AG04449 (cell line): Measurements from ENCODE around the gene VSTM1.

ENCODE experiments used
- CTCF ChIA-PET: fragments of 350-600 bp; formaldehyde crosslinking; extraction: SDS; loops from one replicate; lab custom pipeline; 2021; ENCODE audit warnings: antibody characterized with exemption; lab: Yijun Ruan, JAX
- POLR2A ChIA-PET: fragments of 400-600, 350-600 bp; formaldehyde crosslinking; extraction: SDS; loops from one replicate; lab custom pipeline; 2020; ENCODE audit warnings: antibody characterized with exemption, inconsistent platforms; lab: Yijun Ruan, JAX
- DNase-seq: peaks from one replicate; pipeline ENCODE4 v3.0.0-alpha.2; 2010; ENCODE audit warnings: low read depth, low spot score
- H3K4me3 ChIP-seq: 2 replicates; pipeline ENCODE4 v1.5.1; 2011; ENCODE audit warnings: low read depth, mild to moderate bottlenecking, control low read depth, low read length
- TF ChIP-seq, protein P1 (sequence below): IDR thresholded peaks from one replicate; pipeline ENCODE4 v1.5.1; 2011; ENCODE audit warnings: mild to moderate bottlenecking, moderate library complexity, low read length, control low read depth, inconsistent platforms; ENCODE audit not compliant: insufficient read depth; ENCODE audit errors: missing control alignments

The VSTM1 gene

DNA sequence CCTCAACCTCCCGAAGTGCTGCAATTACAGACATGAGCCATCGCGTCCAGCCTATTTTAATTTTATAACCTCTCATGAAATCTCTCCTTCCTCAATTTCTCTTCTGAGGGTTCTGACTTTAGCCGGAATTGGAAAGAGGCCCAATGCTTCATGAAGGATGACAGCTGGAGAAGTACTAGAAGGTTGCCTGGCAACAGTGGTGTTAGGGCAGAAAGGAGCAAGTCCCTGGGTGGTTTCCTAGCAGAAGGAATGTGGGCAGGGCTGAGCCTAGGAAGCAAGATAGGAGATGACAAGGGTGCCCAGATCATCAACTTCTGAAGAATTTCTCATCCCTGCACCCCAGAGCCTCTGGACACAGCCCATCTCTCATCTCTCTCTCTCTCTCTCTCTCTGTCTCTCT lies 46.4 kb downstream of the VSTM1 start:
- H3K4me3 ChIP-seq, result no peak overlapping the region
- no peak for DNase-seq
- ChIA-PET POLR2A (no interaction called here), CTCF (interaction anchor here (1.5 to 2.4 kb wide), 2 partner anchors 11 to 165 kb away, joined by 4 to 5 read pairs; no protein-coding TSS in a partner anchor)
- TF ChIP-seq, protein P1, sequence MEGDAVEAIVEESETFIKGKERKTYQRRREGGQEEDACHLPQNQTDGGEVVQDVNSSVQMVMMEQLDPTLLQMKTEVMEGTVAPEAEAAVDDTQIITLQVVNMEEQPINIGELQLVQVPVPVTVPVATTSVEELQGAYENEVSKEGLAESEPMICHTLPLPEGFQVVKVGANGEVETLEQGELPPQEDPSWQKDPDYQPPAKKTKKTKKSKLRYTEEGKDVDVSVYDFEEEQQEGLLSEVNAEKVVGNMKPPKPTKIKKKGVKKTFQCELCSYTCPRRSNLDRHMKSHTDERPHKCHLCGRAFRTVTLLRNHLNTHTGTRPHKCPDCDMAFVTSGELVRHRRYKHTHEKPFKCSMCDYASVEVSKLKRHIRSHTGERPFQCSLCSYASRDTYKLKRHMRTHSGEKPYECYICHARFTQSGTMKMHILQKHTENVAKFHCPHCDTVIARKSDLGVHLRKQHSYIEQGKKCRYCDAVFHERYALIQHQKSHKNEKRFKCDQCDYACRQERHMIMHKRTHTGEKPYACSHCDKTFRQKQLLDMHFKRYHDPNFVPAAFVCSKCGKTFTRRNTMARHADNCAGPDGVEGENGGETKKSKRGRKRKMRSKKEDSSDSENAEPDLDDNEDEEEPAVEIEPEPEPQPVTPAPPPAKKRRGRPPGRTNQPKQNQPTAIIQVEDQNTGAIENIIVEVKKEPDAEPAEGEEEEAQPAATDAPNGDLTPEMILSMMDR, result no peak

DNA sequence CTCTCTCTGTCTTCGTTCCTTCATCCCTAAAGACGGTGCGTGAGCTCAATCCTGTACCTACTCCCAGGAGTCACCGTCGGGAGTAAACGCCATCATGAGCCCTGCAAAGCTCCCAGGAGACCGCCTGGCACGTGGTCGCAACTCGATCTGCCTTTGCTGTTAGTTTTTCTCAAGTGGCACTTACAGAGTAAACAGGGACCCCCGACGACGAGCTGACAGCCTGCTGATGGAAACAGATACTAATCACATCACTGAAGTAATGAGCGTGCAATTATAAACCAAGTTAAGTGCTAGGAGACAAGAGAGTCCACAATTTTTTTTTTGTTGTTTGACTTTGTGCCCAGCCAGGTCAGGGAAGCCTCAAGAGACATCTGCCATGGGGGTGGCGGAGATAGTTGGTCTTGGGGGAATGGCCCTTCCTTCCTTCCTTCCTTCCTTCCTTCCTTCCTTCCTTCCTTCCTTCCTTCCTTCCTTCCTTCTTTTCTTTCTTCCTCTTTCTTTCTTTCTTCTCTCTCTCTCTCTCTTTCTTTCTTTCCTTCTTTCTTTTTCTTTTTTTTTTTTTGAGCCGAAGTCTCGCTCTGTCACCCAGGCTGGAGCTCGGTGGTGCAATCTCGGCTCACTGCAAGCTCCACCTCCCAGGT lies 48.7 kb downstream of the VSTM1 start:
- CTCF ChIA-PET, result no interaction called here
- H3K4me3 ChIP-seq, result no peak overlapping the region
- POLR2A ChIA-PET, result no interaction called here
- DNase-seq, result no peak
- TF ChIP-seq, protein P1, result no peak

DNA sequence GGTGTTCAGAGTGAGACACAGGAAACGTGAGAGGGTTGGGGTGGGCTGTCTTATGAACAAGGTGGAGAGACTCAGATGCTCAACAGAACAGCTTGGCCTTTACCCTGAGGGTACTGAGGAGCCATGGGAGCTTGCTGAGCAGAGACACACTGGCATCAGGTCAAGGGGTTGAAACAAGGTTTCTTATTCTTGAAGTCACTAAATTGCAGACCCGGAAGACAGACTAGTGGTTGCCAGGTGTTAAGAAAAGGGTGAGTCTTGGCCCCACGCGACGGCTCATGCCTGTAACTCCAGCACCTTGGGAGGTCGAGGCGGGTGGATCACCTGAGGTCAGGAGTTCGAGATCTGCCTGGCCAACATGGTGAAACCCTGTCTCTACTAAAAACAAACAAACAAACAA lies 49.8 kb downstream of the VSTM1 start:
- POLR2A ChIA-PET, result no interaction called here
- DNase-seq, result no peak
- no peak overlapping the region for H3K4me3 ChIP-seq
- CTCF ChIA-PET, result interaction anchor here (1.6 kb wide), 1 partner anchor 10 kb away, joined by 5 read pairs; no protein-coding TSS in a partner anchor
- TF ChIP-seq, protein P1, result no peak

DNA sequence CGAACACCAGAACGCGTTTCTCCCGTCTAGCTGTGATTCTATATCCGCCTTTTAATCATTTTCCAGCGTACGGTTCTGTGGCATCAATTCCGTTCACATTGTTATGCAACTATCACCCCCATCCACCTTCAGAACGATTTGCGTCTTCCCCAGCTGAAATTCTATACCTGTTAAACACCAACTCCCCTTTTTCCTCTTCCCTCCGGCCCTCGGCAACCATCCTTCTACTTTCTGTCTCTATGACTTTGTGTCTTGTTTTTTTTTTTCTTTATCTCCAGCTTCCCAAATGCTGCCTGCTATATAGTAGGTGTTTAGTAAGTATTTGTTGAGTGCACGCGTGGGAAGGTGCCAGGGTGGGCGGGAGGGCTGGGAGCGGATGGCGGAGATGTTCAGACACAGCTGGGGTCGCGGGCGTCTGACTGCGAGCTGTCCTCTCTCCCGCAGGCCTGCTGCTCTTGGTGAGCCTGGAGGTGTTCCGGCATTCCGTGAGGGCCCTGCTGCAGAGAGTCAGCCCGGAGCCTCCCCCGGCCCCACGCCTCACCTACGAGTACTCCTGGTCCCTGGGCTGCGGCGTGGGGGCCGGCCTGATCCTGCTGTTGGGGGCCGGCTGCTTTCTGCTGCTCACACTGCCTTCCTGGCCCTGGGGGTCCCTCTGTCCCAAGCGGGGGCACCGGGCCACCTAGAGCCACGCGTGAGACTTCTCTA lies 52.0 kb downstream of the VSTM1 start:
- no peak for DNase-seq
- CTCF ChIA-PET, result no interaction called here
- POLR2A ChIA-PET, result no interaction called here
- TF ChIP-seq, protein P1, result no peak
- no peak overlapping the region for H3K4me3 ChIP-seq

DNA sequence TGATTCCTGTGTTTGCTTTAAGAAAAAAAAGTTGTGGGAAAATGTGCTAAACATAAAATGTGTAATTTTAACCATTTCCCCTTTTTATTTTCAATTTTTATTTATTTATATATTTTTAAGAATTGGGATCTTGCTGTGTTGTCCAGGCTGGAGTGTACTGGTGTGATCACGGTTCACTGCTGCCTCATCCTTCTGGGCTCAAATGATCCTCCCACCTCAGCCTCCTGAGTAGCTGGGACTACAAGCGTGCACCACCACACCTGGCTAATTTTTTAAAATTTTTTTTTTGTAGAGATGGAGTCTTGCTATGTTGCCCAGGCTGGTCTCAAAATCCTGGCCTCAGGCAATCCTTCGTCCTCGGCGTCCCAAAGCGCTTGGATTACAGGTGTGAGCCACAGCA lies 53.2 kb downstream of the VSTM1 start:
- TF ChIP-seq, protein P1, result no peak
- ChIA-PET POLR2A (no interaction called here), CTCF (interaction anchor here (1.5 kb wide), 1 partner anchor 14 kb away, joined by 8 read pairs; no protein-coding TSS in a partner anchor)
- no peak for DNase-seq
- H3K4me3 ChIP-seq, result no peak overlapping the region

DNA sequence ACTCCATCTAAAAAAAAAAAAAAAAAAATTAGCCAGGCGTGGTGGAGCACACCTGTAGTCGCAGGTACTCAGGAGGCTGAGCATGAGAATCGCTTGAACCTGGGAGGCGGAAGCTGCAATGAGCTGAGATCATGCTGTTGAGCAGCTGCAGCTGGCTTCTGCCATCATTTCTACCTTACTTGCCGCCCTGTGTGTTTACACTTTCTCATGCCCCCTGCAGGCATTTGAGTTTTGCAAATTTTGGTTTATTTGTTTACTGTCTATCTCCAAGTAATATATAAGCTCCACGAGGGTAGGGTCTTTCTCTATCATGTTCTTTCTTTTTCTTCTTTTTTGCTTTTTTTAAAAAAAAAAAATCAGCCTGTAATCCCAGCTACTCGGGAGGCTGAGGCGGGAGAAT lies 54.3 kb downstream of the VSTM1 start:
- no peak overlapping the region for H3K4me3 ChIP-seq
- TF ChIP-seq, protein P1, result no peak
- POLR2A ChIA-PET, result no interaction called here
- no peak for DNase-seq
- CTCF ChIA-PET, result interaction anchor here (0.8 to 1.5 kb wide), 2 partner anchors 15 to 217 kb away, joined by 3 to 8 read pairs; no protein-coding TSS in a partner anchor
